Left ventricle myocardium inferior (tissue), 1 donor: ENCODE measurements around the gene CNNM2. TPM values are rescaled to one million over a fixed set of nuclear protein-coding genes. Genes with fewer than 3 reads are reported as not detected.

Source experiments
- DNase-seq: peaks from one replicate; pipeline ENCODE4 v3.0.0-alpha.2; 2020
- H3K27ac ChIP-seq: fragments of 200-600 bp; replicated peaks from 2 replicates; pipeline ENCODE4 v1.8.0; 2021
- H3K27me3 ChIP-seq: fragments of 200-600 bp; 2 replicates; pipeline ENCODE4 v1.8.0; 2021; ENCODE audit warnings: low read depth
- H3K36me3 ChIP-seq: fragments of 200-600 bp; 2 replicates; pipeline ENCODE4 v1.8.0; 2021
- H3K4me1 ChIP-seq: fragments of 200-600 bp; 2 replicates; pipeline ENCODE4 v1.8.0; 2021
- H3K4me3 ChIP-seq: fragments of 200-600 bp; 2 replicates; pipeline ENCODE4 v1.8.0; 2021; ENCODE audit warnings: mild to moderate bottlenecking, moderate library complexity
- H3K9me3 ChIP-seq: fragments of 200-600 bp; replicated peaks from 2 replicates; pipeline ENCODE4 v1.8.0; 2021
- intact Hi-C: fragments of 100-400 bp; cut with micrococcal nuclease; formaldehyde crosslinking; loops from one replicate; pipeline ENCODE4 v1.11.0; 2022
- total RNA-seq: library from RNA; stranded (reverse); fragmentation: NEBNext Ultra II Directional; extraction: Animal tissue kit (Norgen Biotek cat#: 25700); gene quantifications from one replicate; pipeline ENCODE4 v1.2.1, GENCODE V29; 2021
- TF ChIP-seq, protein P1 (sequence below): fragments of 200-600 bp; IDR thresholded peaks from 2 replicates; pipeline ENCODE4 v1.8.0; 2021; ENCODE audit warnings: antibody characterized with exemption, mild to moderate bottlenecking, borderline replicate concordance
- donor health status: DM: no; HTN: yes; CAD: no; lungs with severe emphysema.

The CNNM2 gene
- total RNA-seq, 1 donor from 2014 or later, result 3.3 TPM

DNA sequence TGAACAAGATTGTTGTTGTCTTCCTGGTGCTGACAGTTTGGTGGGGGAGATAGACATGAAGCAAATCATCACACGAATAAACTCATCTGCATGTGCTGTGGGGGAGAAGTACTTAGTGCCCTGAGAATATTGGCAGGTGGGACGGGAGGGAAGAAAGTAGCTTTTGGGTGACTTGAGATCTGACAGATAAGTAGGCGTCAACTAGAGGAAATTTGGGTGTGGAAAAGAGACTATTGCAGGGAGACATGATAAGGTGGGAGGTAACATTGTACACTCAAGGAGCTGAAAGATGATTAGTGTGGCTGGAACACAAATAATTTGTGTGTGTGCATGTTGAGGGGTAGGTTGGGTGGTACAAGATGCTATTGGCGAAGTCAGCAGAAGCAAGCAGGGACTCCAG, 30.1 kb downstream of the CNNM2 start:
- Histone ChIP-seq H3K4me1 (peaks cover 13% of the 10 kb centered on the region), H3K27ac (no peak overlapping the region), H3K9me3 (no peaks in the 10 kb centered on the region), H3K27me3 (no peaks in the 10 kb centered on the region), H3K36me3 (no peaks in the 10 kb centered on the region), H3K4me3 (no peak overlapping the region)
- no peak for DNase-seq
- intact Hi-C loops, result no loop called here
- TF ChIP-seq, protein P1, sequence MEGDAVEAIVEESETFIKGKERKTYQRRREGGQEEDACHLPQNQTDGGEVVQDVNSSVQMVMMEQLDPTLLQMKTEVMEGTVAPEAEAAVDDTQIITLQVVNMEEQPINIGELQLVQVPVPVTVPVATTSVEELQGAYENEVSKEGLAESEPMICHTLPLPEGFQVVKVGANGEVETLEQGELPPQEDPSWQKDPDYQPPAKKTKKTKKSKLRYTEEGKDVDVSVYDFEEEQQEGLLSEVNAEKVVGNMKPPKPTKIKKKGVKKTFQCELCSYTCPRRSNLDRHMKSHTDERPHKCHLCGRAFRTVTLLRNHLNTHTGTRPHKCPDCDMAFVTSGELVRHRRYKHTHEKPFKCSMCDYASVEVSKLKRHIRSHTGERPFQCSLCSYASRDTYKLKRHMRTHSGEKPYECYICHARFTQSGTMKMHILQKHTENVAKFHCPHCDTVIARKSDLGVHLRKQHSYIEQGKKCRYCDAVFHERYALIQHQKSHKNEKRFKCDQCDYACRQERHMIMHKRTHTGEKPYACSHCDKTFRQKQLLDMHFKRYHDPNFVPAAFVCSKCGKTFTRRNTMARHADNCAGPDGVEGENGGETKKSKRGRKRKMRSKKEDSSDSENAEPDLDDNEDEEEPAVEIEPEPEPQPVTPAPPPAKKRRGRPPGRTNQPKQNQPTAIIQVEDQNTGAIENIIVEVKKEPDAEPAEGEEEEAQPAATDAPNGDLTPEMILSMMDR, result no peak

DNA sequence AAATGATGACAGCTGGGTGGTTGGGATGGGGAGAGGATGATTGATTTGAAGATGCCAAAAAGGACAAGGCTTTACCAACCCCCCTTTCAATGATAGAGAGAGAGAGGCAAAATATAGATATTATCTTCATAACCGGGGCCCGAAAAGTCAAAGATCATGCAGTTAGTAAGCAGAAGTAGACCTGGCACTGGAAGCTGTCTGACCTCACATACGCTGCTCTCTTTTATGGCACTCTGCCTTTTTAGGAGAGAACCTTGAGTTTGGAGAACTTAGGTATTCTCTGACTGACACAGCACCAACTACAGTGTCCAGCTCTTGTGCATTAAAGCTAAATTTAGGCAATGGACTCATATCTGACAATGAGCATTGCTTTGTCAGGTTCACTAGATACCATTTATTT, 30.7 kb downstream of the CNNM2 start:
- H3K27ac ChIP-seq, result no peak overlapping the region
- peaks cover 13% of the 10 kb centered on the region for H3K4me1 ChIP-seq
- H3K36me3 ChIP-seq, result no peaks in the 10 kb centered on the region
- H3K9me3 ChIP-seq, result no peaks in the 10 kb centered on the region
- intact Hi-C loops, result no loop called here
- H3K4me3 ChIP-seq, result no peak overlapping the region
- TF ChIP-seq, protein P1, result no peak
- H3K27me3 ChIP-seq, result no peaks in the 10 kb centered on the region
- no peak for DNase-seq

DNA sequence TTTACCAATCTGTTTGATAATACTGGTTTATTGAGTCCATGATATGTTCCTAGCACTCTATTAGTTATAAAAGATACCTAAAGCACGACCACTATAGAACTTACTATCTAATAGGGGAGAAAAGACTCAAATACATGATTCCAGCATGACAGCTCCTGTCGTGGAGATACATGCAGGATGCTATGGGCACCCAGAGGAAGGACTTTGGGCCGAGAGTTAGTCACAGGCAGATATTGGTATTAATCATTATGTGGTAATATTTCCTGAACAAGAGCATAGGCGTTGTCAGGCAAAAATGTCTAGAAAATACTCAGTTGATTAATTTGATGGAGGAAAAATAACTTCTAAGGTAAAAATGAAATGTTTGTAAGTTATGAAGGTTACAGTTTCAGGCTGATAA, 31.8 kb downstream of the CNNM2 start:
- Histone ChIP-seq H3K9me3 (no peaks in the 10 kb centered on the region), H3K27ac (no peak overlapping the region), H3K36me3 (no peaks in the 10 kb centered on the region), H3K4me1 (peaks cover 8% of the 10 kb centered on the region), H3K4me3 (no peak overlapping the region), H3K27me3 (no peaks in the 10 kb centered on the region)
- no peak for DNase-seq
- intact Hi-C loops, result no loop called here
- TF ChIP-seq, protein P1, result no peak

DNA sequence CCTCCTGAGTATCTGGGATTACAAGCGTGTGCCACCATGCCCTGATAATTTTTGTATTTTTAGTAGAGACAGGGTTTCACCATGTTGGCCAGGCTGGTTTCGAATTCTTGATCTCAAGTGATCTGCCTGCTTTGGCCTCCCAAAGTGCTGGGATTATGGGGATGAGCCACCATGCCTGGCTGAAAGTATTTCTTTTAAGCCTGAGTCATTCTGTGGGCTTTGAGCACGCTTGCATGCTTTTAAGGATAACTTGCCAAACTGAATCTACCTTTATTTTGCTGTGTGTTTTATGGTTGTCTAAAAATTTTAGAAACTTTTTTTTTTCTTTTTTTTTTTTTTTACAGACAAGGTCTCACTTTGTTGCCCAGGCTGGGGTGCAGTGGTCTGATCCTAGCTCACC, 33.2 kb downstream of the CNNM2 start:
- Histone ChIP-seq H3K4me3 (no peak overlapping the region), H3K27ac (no peak overlapping the region), H3K4me1 (no peaks in the 10 kb centered on the region), H3K36me3 (no peaks in the 10 kb centered on the region), H3K27me3 (no peaks in the 10 kb centered on the region), H3K9me3 (no peaks in the 10 kb centered on the region)
- DNase-seq, result no peak
- intact Hi-C loops, result no loop called here
- TF ChIP-seq, protein P1, result no peak

DNA sequence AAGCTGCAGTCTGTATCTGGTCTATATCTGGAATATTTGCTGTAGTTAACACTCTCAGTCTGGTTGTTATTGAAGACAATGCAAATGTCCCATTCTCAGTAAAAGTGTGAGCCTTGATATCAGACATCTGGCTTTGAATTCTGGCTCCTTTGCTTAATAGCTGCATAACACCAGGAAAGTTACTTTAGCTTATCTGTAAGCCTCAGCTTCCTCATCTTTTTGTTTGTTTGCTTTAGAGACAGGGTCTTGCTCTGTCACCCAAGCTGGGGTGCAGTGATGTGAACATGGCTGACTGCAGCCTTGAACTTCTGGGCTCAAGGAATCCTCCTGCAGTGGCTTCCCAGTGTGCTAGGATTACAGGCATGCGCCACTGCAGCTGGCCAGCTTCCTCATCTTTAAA, 41.3 kb downstream of the CNNM2 start:
- DNase-seq, result no peak
- Histone ChIP-seq H3K36me3 (no peaks in the 10 kb centered on the region), H3K27me3 (no peaks in the 10 kb centered on the region), H3K9me3 (no peaks in the 10 kb centered on the region), H3K4me1 (peaks cover 8% of the 10 kb centered on the region), H3K27ac (no peak overlapping the region), H3K4me3 (no peak overlapping the region)
- TF ChIP-seq, protein P1, result no peak
- intact Hi-C loops, result no loop called here

DNA sequence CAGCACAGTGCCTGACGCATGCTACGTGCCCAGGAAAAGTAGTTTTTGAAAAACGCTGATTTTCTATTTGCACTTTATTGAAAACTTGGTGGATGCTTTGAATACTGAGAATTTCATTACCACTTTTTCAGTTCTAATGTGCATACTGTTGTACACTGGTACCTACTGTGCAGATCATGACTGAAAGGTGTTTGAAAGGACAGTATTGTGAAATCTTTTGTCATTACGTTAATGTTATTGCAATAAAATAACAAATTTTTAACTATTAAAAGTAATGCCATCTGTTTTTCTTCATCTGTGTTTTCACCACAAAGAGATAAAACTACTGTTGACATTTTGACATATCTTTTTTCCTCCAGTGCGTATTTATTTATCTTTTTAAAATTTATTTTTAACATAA, 42.1 kb downstream of the CNNM2 start:
- intact Hi-C loops, result no loop called here
- H3K4me1 ChIP-seq, result peaks cover 9% of the 10 kb centered on the region
- no peaks in the 10 kb centered on the region for H3K9me3 ChIP-seq
- DNase-seq, result no peak
- H3K27ac ChIP-seq, result no peak overlapping the region
- H3K4me3 ChIP-seq, result no peak overlapping the region
- TF ChIP-seq, protein P1, result no peak
- H3K36me3 ChIP-seq, result no peaks in the 10 kb centered on the region
- no peaks in the 10 kb centered on the region for H3K27me3 ChIP-seq
